Smooth muscle cell of the brain vasculature (primary cell): Measurements from ENCODE around the gene ZNF10.

Source experiments
- DNase-seq: peaks from one replicate; pipeline ENCODE4 v3.0.0-alpha.2; 2012; ENCODE audit warnings: low read depth, low spot score

Gene ZNF10

DNA sequence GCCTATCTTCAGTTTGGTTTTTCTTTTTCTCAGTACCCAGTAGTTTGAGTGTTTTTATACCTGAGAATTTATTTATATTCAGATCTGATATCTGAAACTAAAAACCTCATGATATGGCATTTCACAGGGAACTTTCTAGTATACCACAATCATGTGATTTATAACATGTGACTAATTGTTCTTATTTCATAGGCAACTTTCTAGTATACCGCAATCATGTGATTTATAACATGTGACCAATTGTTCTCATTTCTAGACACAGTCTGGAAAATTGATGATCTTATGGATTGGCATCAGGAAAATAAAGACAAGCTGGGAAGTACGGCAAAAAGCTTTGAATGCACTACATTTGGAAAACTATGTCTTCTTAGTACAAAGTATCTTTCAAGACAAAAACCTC lies 71.5 kb downstream of the ZNF10 start:
- DNase-seq: no peak

DNA sequence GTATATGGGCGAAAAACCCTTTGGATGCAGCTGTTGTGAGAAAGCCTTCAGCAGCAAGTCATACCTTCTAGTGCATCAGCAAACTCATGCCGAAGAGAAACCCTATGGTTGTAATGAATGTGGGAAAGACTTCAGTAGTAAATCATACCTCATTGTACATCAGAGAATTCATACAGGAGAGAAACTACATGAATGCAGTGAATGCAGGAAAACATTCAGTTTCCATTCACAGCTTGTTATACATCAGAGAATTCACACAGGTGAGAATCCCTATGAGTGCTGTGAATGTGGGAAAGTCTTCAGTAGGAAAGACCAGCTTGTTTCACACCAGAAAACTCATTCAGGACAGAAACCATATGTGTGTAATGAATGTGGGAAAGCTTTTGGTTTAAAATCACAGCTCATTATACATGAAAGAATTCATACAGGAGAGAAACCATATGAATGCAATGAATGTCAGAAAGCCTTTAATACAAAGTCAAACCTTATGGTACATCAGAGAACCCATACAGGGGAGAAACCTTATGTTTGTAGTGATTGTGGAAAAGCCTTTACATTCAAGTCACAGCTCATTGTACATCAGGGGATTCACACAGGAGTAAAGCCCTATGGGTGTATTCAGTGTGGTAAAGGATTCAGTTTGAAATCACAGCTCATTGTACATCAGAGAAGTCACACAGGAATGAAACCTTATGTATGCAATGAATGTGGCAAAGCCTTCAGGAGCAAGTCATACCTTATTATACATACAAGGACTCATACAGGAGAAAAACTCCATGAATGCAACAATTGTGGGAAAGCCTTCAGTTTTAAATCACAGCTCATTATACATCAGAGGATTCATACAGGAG lies 72.3 kb downstream of the ZNF10 start:
- no peak for DNase-seq

DNA sequence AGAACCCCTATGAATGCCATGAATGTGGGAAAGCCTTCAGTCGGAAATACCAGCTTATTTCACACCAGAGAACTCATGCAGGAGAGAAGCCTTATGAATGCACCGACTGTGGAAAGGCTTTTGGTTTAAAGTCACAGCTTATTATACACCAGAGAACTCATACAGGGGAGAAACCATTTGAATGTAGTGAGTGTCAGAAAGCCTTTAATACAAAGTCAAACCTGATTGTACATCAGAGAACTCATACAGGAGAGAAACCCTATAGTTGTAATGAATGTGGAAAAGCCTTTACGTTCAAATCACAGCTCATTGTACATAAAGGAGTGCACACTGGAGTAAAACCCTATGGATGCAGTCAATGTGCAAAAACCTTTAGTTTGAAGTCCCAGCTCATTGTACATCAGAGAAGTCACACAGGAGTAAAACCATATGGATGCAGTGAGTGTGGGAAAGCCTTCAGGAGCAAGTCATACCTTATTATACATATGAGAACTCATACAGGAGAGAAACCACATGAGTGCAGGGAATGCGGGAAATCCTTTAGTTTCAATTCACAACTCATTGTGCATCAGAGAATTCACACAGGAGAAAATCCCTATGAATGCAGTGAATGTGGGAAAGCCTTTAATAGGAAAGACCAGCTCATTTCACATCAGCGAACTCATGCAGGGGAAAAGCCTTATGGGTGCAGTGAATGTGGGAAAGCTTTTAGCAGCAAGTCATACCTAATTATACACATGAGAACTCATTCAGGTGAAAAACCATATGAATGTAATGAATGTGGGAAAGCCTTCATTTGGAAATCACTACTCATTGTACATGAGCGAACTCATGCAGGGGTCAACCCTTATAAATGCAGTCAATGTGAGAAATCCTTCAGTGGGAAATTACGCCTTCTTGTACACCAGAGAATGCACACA lies 73.2 kb downstream of the ZNF10 start:
- no peak for DNase-seq

GRCh38 chr12:133204264-133204603 lies 73.8 kb downstream of the ZNF10 start:
- DNase-seq: no peak

- DNase-seq: no peak
These were observed 76.0 kb downstream of the ZNF10 start for GRCh38 chr12:133206390-133206789.
